Sigmoid colon (tissue), 7 donors: ENCODE measurements around the gene ELFN1. TPM values are rescaled to one million over a fixed set of nuclear protein-coding genes. Genes with fewer than 3 reads are reported as not detected.
"Not testable (repeated sequence)": the region's sequence is repeated elsewhere in the genome, so short reads cannot be mapped to it uniquely, and the experiment has no call there.

ENCODE experiments used
- DNase-seq: peaks from one replicate; pipeline ENCODE4 v3.0.0-alpha.2; 2019
- H3K27ac ChIP-seq, 4 donors: fragments of 200-600 bp; sonication (generic); one replicate each; pipeline ENCODE4 v1.5.1; 2016 to 2019; ENCODE audit warnings: mild to moderate bottlenecking in 1 of 4
- H3K27me3 ChIP-seq, 3 donors: fragments of 200-600 bp; sonication (generic); one replicate each; pipeline ENCODE4 v1.5.1; 2019; ENCODE audit warnings: mild to moderate bottlenecking in 1 of 3
- H3K36me3 ChIP-seq, 4 donors: fragments of 200-600 bp; sonication (generic); one replicate each; pipeline ENCODE4 v1.5.1; 2016 to 2019
- H3K4me1 ChIP-seq, 4 donors: fragments of 200-600 bp; sonication (generic); one replicate each; pipeline ENCODE4 v1.5.1; 2017 to 2019
- H3K4me3 ChIP-seq, 4 donors: fragments of 200-600 bp; sonication (generic); one replicate each; pipeline ENCODE4 v1.5.1; 2017 to 2019; ENCODE audit warnings: mild to moderate bottlenecking in 2 of 4, moderate library complexity in 1 of 4
- H3K9me3 ChIP-seq, 4 donors: fragments of 200-600 bp in 3 of 4; sonication (generic) in 3 of 4; one replicate each; pipeline versions ENCODE4 v1.5.1 to v1.6.1; 2013 to 2019
- EP300 ChIP-seq, 4 donors: sonication (generic); formaldehyde crosslinking; IDR thresholded peaks; one replicate each; pipeline ENCODE4 v1.6.1; 2017; ENCODE audit warnings: antibody characterized with exemption in 4 of 4
- POLR2A ChIP-seq, 2 donors: fragments of 450-650 bp; IDR thresholded peaks; one replicate each; pipeline ENCODE4 v1.6.1; 2016; ENCODE audit warnings: antibody characterized with exemption in 2 of 2, mild to moderate bottlenecking in 2 of 2, moderate library complexity in 2 of 2
- POLR2AphosphoS5 ChIP-seq, 4 donors: sonication (generic); formaldehyde crosslinking; IDR thresholded peaks; one replicate each; pipeline ENCODE4 v1.6.1; 2017; ENCODE audit warnings: antibody characterized with exemption in 4 of 4
- WGBS, 2 donors: extraction: QIAGEN DNeasy Blood & Tissue Kit; methylation state at CpG; one replicate each; pipeline ENCODE4 v1.1.7; 2013; 5-methylcytosine and 5-hydroxymethylcytosine counted together
- intact Hi-C: fragments of 100-400 bp; cut with DNase I; formaldehyde crosslinking; loops from one replicate; pipeline ENCODE4 v1.15.1; 2023
- polyA plus RNA-seq, 3 donors: library from polyadenylated mRNA; stranded (reverse); fragments of 200-250 nt; gene quantifications; one replicate each; pipeline ENCODE4 v1.2.3, GENCODE V29; 2013
- total RNA-seq, 4 donors: library from RNA; depleted of rRNA; stranded (reverse); fragments of >200 nt; gene quantifications; one replicate each; pipeline ENCODE4 v1.1.0, GENCODE V29; 2016
- TF ChIP-seq, protein P1 (sequence below), 4 experiments: fragments of 450-650 bp in 3 of 4; fragments of 200-600 bp in 1 of 4; IDR thresholded peaks; one replicate each; pipeline ENCODE4 v1.5.1; 2016 to 2019; ENCODE audit warnings: antibody characterized with exemption in 4 of 4, mild to moderate bottlenecking in 3 of 4, moderate library complexity in 2 of 4
- donor health status: healthy with polysubstance abuse.
- donor health status: Bipolar disorder and iron deficiency.
- donor health status: healthy.

The ELFN1 gene
- total and polyA plus RNA-seq, 7 donors = 0.33 to 0.83 (median 0.54) TPM; not detected in 2

- H3K4me3 ChIP-seq = no peak overlapping the region
- intact Hi-C loops = no loop called here
- no peaks in the 10 kb centered on the region for H3K4me1 ChIP-seq
- no peak for TF ChIP-seq POLR2AphosphoS5 (IDR thresholded peaks at IDR 0.05)
- no peak for TF ChIP-seq POLR2A (IDR thresholded peaks at IDR 0.05)
- TF ChIP-seq EP300 (IDR thresholded peaks at IDR 0.05) = no peak
- TF ChIP-seq, protein P1, sequence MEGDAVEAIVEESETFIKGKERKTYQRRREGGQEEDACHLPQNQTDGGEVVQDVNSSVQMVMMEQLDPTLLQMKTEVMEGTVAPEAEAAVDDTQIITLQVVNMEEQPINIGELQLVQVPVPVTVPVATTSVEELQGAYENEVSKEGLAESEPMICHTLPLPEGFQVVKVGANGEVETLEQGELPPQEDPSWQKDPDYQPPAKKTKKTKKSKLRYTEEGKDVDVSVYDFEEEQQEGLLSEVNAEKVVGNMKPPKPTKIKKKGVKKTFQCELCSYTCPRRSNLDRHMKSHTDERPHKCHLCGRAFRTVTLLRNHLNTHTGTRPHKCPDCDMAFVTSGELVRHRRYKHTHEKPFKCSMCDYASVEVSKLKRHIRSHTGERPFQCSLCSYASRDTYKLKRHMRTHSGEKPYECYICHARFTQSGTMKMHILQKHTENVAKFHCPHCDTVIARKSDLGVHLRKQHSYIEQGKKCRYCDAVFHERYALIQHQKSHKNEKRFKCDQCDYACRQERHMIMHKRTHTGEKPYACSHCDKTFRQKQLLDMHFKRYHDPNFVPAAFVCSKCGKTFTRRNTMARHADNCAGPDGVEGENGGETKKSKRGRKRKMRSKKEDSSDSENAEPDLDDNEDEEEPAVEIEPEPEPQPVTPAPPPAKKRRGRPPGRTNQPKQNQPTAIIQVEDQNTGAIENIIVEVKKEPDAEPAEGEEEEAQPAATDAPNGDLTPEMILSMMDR (IDR thresholded peaks at IDR 0.05) = no peak
- peaks cover 0 to 29% (median 28%) of the 10 kb centered on the region in 3 donors for H3K27me3 ChIP-seq
- 92 to 94% methylated on average over 10 of the region's 10 CpGs for WGBS, 2 donors
- H3K27ac ChIP-seq = no peak overlapping the region
- no peak for DNase-seq
- H3K36me3 ChIP-seq = no peaks in the 10 kb centered on the region
- no peaks in the 10 kb centered on the region for H3K9me3 ChIP-seq
Measured at GRCh38 chr7:1717095-1717483, 47.0 kb downstream of the ELFN1 start.

GRCh38 chr7:1717903-1718676, 48.0 kb downstream of the ELFN1 start:
- no peaks in the 10 kb centered on the region for H3K9me3 ChIP-seq
- DNase-seq = no peak
- H3K27ac ChIP-seq = no peak overlapping the region
- H3K36me3 ChIP-seq = no peaks in the 10 kb centered on the region
- intact Hi-C loops = no loop called here
- no peak overlapping the region for H3K4me3 ChIP-seq
- H3K27me3 ChIP-seq = peaks cover 0 to 29% (median 28%) of the 10 kb centered on the region in 3 donors
- H3K4me1 ChIP-seq = no peaks in the 10 kb centered on the region
- TF ChIP-seq EP300 (IDR thresholded peaks at IDR 0.05) (no peak), POLR2A (IDR thresholded peaks at IDR 0.05) (no peak), POLR2AphosphoS5 (IDR thresholded peaks at IDR 0.05) (no peak)
- TF ChIP-seq, protein P1 (IDR thresholded peaks at IDR 0.05) = no peak
- WGBS, 2 donors = 94 to 95% methylated on average over 15 of the region's 15 CpGs

GRCh38 chr7:1718850-1719249, 48.8 kb downstream of the ELFN1 start:
- WGBS, 2 donors = 69 to 75% methylated on average over 10 of the region's 10 CpGs
- H3K4me3 ChIP-seq, H3K36me3 ChIP-seq, H3K9me3 ChIP-seq, H3K27ac ChIP-seq, H3K4me1 ChIP-seq, intact Hi-C loops, DNase-seq: not testable (repeated sequence)
- H3K27me3 ChIP-seq = peaks cover 0 to 32% (median 24%) of the 10 kb centered on the region in 3 donors

DNA sequence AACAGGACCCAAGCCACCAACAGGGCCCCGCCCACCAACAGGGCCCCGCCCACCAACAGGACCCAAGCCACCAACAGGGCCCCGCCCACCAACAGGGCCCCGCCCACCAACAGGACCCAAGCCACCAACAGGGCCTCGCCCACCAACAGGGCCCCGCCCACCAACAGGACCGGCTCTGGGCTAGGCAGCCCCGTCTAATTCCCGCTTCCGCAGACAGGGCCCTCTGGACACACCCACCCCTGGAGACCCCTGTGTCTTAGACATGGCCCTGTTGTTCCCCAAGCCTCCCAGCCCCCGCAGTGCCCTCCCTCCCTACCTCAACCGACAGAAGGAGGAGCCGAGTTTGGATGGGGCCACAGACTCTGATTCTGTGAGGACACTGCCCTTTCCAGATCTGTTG, 49.2 kb downstream of the ELFN1 start:
- H3K9me3 ChIP-seq, H3K4me1 ChIP-seq, H3K4me3 ChIP-seq, intact Hi-C loops, H3K27ac ChIP-seq, DNase-seq, H3K36me3 ChIP-seq: not testable (repeated sequence)
- WGBS, 2 donors = 64 to 75% methylated on average over 12 to 13 of the region's 13 CpGs
- H3K27me3 ChIP-seq = peaks cover 0 to 32% (median 20%) of the 10 kb centered on the region in 3 donors

- TF ChIP-seq, protein P1 (IDR thresholded peaks at IDR 0.05) = no peak
- TF ChIP-seq EP300 (IDR thresholded peaks at IDR 0.05) (no peak), POLR2AphosphoS5 (IDR thresholded peaks at IDR 0.05) (no peak), POLR2A (IDR thresholded peaks at IDR 0.05) (no peak)
- intact Hi-C loops = no loop called here
- DNase-seq = no peak
- Histone ChIP-seq H3K9me3 (no peaks in the 10 kb centered on the region), H3K27ac (no peak overlapping the region), H3K4me3 (no peak overlapping the region), H3K36me3 (no peaks in the 10 kb centered on the region), H3K27me3 (peaks cover 0 to 33% (median 17%) of the 10 kb centered on the region in 3 donors), H3K4me1 (peaks cover 0 to under 1% (median 0%) of the 10 kb centered on the region in 4 donors)
- 72 to 75% methylated on average over 7 of the region's 7 CpGs for WGBS, 2 donors
Measured at GRCh38 chr7:1719913-1720312, 49.8 kb downstream of the ELFN1 start.

DNA sequence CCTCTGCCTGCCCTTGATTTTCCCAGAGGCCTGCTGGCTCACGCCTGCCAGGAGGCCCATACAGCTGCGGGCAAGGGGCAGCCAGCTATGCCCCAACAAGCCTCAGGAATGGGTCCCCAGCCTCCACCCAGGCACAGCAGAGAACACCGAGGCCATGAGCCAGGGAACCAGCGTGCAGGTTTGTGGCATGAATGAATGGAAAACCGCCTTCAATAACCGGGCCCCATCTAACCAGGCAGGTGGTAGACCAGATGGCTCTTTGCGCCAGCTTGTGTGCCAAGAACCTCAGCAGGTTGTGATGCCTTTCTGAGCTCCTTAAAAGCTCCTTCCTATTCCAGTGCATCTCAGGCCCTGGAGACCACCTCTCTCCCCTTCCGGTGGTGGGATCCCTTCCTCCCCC, 50.2 kb downstream of the ELFN1 start:
- H3K27me3 ChIP-seq = peaks cover 0 to 33% (median 17%) of the 10 kb centered on the region in 3 donors
- DNase-seq = no peak
- intact Hi-C loops = no loop called here
- H3K36me3 ChIP-seq = no peaks in the 10 kb centered on the region
- H3K9me3 ChIP-seq = no peaks in the 10 kb centered on the region
- H3K27ac ChIP-seq = no peak overlapping the region
- TF ChIP-seq EP300 (IDR thresholded peaks at IDR 0.05) (no peak), POLR2A (IDR thresholded peaks at IDR 0.05) (no peak), POLR2AphosphoS5 (IDR thresholded peaks at IDR 0.05) (no peak)
- TF ChIP-seq, protein P1 (IDR thresholded peaks at IDR 0.05) = no peak
- H3K4me3 ChIP-seq = no peak overlapping the region
- WGBS, 2 donors = 55 to 81% methylated on average over 8 of the region's 8 CpGs
- peaks cover 0 to 4% (median 4%) of the 10 kb centered on the region in 4 donors for H3K4me1 ChIP-seq
